AG04450 (cell line): ENCODE results near the gene UAP1L1. TPM values are rescaled to one million over a fixed set of nuclear protein-coding genes. Genes with fewer than 3 reads are reported as not detected.
"Not testable (repeated sequence)": the region's sequence is repeated elsewhere in the genome, so short reads cannot be mapped to it uniquely, and the experiment has no call there.

Experiments
- CTCF ChIA-PET: fragments of 300-600, 350-600 bp; formaldehyde crosslinking; extraction: SDS; loops from one replicate; lab custom pipeline; 2022; ENCODE audit warnings: antibody characterized with exemption, inconsistent platforms; lab: Charles Lee
- POLR2A ChIA-PET: fragments of 350-600 bp; formaldehyde crosslinking; extraction: SDS; loops from one replicate; lab custom pipeline; 2021; ENCODE audit warnings: antibody characterized with exemption, inconsistent platforms; lab: Yijun Ruan, JAX
- DNase-seq: peaks from one replicate; pipeline ENCODE4 v3.0.0-alpha.2; 2011; ENCODE audit warnings: low read depth, low spot score
- H3K27ac ChIP-seq: one replicate; pipeline ENCODE4 v1.5.1; 2012; ENCODE audit warnings: low read depth, low read length, control low read depth
- H3K27me3 ChIP-seq: one replicate; pipeline ENCODE4 v1.6.0; 2012; ENCODE audit warnings: low read length; ENCODE audit not compliant: control insufficient read depth, insufficient read depth
- H3K4me3 ChIP-seq: 2 replicates; pipeline ENCODE4 v1.5.1; 2011; ENCODE audit warnings: mild to moderate bottlenecking, low read depth, low read length, control low read depth
- H3K9me3 ChIP-seq: 2 replicates; pipeline ENCODE4 v1.5.1; 2012; ENCODE audit warnings: low read length; ENCODE audit not compliant: control insufficient read depth, insufficient read depth
- polyA plus RNA-seq: library from polyadenylated mRNA; depleted of rRNA; stranded (reverse); fragments of >200 nt; gene quantifications from 2 replicates; pipeline ENCODE4 v1.2.3, GENCODE V29; 2011
- TF ChIP-seq, protein P1 (sequence below): IDR thresholded peaks from 2 replicates; pipeline ENCODE4 v1.5.1; 2011; ENCODE audit warnings: low read depth, low read length, control low read depth, inconsistent platforms

Gene UAP1L1
- polyA plus RNA-seq, 1 experiment, result 5.1 TPM

DNA sequence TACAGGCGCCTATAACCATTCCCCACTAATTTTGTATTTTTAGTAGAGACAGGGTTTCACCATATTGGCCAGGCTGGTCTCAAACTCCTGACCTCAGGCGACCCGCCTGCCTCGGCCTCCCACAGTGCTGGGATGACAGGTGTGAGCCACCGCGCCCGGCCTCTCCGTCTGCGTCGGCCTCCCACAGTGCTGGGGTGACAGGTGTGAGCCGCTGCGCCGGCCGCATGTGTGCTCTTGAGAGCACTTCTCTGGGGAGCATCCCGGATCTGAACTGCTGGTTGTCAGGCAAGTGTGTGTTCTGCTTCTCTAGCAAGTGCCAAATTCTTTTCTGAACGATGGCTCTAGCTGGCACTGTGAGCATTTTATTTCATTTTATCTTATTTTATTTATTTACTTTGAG lies 19.8 kb upstream of the UAP1L1 start:
- ChIA-PET POLR2A (no interaction called here), CTCF (interaction anchor here (1.5 to 1.8 kb wide), 2 partner anchors 11 kb away, joined by 5 to 20 read pairs; partner anchors contain the start of gene NPDC1)
- TF ChIP-seq, protein P1, sequence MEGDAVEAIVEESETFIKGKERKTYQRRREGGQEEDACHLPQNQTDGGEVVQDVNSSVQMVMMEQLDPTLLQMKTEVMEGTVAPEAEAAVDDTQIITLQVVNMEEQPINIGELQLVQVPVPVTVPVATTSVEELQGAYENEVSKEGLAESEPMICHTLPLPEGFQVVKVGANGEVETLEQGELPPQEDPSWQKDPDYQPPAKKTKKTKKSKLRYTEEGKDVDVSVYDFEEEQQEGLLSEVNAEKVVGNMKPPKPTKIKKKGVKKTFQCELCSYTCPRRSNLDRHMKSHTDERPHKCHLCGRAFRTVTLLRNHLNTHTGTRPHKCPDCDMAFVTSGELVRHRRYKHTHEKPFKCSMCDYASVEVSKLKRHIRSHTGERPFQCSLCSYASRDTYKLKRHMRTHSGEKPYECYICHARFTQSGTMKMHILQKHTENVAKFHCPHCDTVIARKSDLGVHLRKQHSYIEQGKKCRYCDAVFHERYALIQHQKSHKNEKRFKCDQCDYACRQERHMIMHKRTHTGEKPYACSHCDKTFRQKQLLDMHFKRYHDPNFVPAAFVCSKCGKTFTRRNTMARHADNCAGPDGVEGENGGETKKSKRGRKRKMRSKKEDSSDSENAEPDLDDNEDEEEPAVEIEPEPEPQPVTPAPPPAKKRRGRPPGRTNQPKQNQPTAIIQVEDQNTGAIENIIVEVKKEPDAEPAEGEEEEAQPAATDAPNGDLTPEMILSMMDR, result no peak
- no peak overlapping the region for H3K4me3 ChIP-seq
- H3K27me3 ChIP-seq, result peaks cover 35% of the 10 kb centered on the region
- no peak for DNase-seq
- no peaks in the 10 kb centered on the region; the same call in 1 of the 2 replicates for H3K9me3 ChIP-seq
- H3K27ac ChIP-seq, result no peak overlapping the region

DNA sequence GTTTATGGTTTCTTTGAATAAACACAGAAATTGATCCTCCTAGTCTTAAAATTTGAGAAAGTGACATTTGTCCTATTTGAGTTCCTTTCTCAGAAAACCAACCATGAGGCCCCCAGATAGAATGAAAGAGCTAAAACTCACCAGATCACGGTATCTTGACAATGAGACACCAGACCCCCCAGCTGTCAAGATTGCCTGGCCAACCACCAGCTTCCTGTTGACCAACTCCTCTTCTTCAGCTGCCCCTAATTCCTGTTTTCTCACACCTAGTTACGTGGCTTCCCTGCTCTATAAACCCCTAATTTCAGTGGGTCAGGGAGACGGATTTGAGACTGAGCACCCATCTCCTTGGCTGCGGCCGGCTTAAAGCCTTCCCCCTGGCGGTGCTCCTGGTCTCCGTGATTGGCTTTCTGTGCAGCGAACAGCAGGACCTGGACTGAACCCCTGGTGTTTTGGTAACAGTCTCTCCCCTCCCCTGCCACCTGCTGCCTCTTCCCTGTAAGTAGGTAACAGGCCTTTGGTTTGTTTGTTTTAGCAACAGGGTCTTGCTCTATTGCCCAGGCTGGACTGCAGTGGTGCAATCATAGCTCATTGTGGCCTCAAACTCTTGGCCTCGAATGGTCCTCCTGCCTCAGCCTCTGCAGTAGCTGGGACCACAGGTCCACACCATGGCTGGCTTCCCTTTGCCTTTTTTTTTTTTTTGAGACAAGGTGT lies 18.6 kb upstream of the UAP1L1 start:
- ChIA-PET CTCF (interaction anchor here (0.5 to 1.8 kb wide), 4 partner anchors 9 to 111 kb away, joined by 3 to 20 read pairs (median 4); partner anchors contain the start of gene NPDC1), POLR2A (no interaction called here)
- Histone ChIP-seq H3K9me3 (no peaks in the 10 kb centered on the region; the same call in 1 of the 2 replicates), H3K4me3 (no peak overlapping the region), H3K27ac (no peak overlapping the region), H3K27me3 (peaks cover 24% of the 10 kb centered on the region)
- TF ChIP-seq, protein P1, result no peak
- DNase-seq, result no peak

DNA sequence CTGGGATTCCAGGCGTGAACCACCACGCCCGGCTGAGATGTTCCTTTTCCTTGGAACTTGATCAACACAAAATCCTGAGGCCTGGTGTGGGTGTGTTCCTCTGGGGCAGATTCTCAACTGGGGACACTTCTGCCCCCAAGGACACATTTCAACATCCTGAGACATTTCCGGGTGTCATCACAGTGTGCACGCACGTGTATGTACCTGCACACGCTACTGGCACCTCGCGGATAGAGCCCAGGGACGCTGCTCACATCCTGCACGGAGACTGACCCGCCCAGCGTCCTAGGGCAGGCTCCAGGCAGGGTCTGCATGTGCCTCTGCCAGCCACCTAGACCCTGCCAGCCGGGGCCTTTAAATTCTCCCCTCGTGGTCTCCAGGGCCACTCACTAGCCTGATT lies 14.9 kb upstream of the UAP1L1 start:
- Histone ChIP-seq H3K4me3 (no peak overlapping the region), H3K27ac (no peak overlapping the region), H3K27me3 (peaks cover 4% of the 10 kb centered on the region), H3K9me3 (no peaks in the 10 kb centered on the region; the same call in 1 of the 2 replicates)
- TF ChIP-seq, protein P1, result no peak
- DNase-seq, result no peak
- ChIA-PET CTCF (interaction anchor here (3.2 to 8.4 kb wide), 3 partner anchors 14 to 275 kb away, joined by 22 to 104 read pairs (median 23); partner anchors contain the start of gene NPDC1), POLR2A (no interaction called here)

DNA sequence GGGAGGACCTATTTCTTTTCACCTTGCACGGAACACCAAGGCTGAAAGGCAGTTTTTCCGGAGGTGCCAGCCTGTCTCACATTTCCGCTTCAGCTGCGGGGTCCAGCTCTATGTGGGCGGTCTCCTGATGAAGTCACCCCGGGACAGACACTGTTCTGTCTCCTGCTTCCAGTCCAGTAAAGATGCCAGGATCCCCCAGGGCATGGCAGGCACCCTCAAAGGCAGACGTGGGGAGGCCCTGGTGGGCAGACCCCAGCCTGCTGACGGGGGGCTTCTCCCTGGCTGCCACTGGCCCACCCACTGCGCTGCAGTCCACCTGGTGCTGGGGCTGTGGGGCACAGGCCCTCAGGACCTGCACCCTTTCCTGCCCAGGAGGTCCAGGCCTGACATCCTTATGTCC lies 14.5 kb upstream of the UAP1L1 start:
- H3K9me3 ChIP-seq, H3K27me3 ChIP-seq, DNase-seq, POLR2A ChIA-PET, H3K27ac ChIP-seq, H3K4me3 ChIP-seq: not testable (repeated sequence)
- CTCF ChIA-PET, result interaction anchor here (3.2 to 8.4 kb wide), 3 partner anchors 15 to 276 kb away, joined by 22 to 104 read pairs (median 23); partner anchors contain the start of gene NPDC1

DNA sequence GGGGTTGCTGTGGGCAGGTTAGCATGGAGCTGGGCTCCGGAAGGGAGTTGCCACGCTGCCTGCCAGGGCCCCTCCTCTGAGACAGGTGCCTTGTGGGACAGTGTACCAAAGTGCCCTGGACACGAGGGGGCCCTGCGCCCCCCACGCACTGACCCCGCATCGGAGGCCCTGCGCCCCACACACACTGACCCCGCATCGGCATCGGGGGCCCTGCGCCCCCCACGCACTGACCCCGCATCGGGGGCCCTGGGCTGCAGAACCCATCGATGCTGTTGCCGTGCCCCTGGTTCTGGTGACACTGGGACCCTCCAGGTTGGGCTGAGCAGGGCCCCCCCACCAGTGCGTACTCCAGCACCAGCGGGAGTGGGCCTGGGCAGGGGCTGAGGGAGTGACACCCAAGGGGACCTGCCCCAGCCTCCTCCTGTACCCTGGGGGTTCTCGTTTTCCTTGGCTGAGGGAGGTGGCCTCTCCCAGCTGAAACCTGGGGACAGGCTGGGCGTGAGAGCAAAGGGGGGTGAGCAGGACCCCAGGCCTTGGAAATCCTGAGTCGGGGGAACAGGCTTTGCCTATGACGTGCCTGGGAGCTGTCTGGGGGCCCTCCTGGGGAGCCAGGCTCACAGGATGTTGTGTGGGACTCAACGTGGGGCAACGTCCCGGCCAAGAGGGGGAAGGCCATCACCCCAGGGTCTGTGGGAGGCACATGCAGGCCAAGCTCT lies 13.8 kb upstream of the UAP1L1 start:
- no peak overlapping the region for H3K27ac ChIP-seq
- TF ChIP-seq, protein P1, result no peak
- H3K4me3 ChIP-seq, result no peak overlapping the region
- CTCF ChIA-PET, result interaction anchor here (0.5 to 8.4 kb wide), 14 partner anchors 9 to 276 kb away, joined by 3 to 104 read pairs (median 4); partner anchors contain the start of genes ENTPD2 and NPDC1
- no peak for DNase-seq
- peaks cover 2% of the 10 kb centered on the region for H3K27me3 ChIP-seq
- POLR2A ChIA-PET, result interaction anchor here (1.1 to 1.2 kb wide), 2 partner anchors 8 to 125 kb away, joined by 3 read pairs; partner anchors contain the start of genes ANAPC2 and SSNA1
- H3K9me3 ChIP-seq, result no peaks in the 10 kb centered on the region; the same call in 1 of the 2 replicates
